GM19438 (cell line): ENCODE results near the gene RNU2-63P.
"Not testable (repeated sequence)": the region's sequence is repeated elsewhere in the genome, so short reads cannot be mapped to it uniquely, and the experiment has no call there.

Source experiments
- ATAC-seq: cut with Tn5 transposase; IDR thresholded peaks from one replicate; pipeline ENCODE4 v1.9.1; 2021; ENCODE audit warnings: low read depth; ENCODE audit not compliant: unreplicated experiment

The RNU2-63P gene

GRCh38 chr2:87992569-87992968, 23.8 kb downstream of the RNU2-63P start:
- not testable (repeated sequence) for ATAC-seq

GRCh38 chr2:87987473-87987872, 28.9 kb downstream of the RNU2-63P start:
- ATAC-seq: not testable (repeated sequence)

GRCh38 chr2:87985902-87986301, 30.4 kb downstream of the RNU2-63P start:
- ATAC-seq: not testable (repeated sequence)

- ATAC-seq: not testable (repeated sequence)
Observed at GRCh38 chr2:87981182-87981581, 35.2 kb downstream of the RNU2-63P start.

GRCh38 chr2:87972385-87972784, 44.0 kb downstream of the RNU2-63P start:
- not testable (repeated sequence) for ATAC-seq
